ENCODE results near the gene MED12L. TPM values are rescaled to one million over a fixed set of nuclear protein-coding genes. Genes with fewer than 3 reads are reported as not detected.

MED12L gene
- total and polyA plus RNA-seq, 8 donors = 0.08 to 0.88 (median 0.45) TPM

DNA sequence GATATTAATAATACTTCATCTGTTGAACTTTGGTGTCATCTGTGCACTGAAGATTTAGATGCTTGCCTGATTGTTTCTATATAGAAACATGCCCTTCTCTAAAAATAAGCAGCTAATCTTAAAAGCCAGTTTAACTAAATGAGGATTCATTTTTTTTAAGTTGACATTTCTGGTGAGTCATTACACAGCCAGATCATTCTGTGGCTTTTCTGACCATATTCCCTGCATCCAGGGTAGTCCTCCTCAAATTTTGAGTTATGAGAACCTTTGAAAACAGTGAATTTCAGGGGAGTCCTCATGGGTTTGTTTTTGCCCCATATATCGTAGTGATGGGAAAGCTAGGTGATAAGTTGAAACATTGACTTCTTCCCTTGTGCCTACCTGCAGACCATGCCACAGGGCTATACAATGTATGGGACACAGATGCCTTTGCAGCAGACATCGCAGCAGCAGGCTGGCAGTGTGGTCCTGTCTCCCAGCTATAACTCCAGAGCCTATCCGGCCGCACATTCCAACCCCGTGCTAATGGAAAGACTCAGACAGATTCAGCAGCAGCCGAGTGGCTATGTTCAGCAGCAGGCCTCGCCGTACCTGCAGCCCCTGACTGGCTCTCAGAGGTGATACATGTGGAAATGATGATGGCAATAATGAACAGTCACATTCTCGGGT is 325.6 kb downstream of the MED12L start:
- intact Hi-C loops (cut with DNase I) = no loop called here
- H3K4me1 ChIP-seq = no peaks in the 10 kb centered on the region
- DNase-seq (no peak), FAIRE-seq (no peak), ATAC-seq (no peak)
- no peaks in the 10 kb centered on the region for H3K27me3 ChIP-seq
- H3K27ac ChIP-seq = no peak overlapping the region
- no peaks in the 10 kb centered on the region for H3K36me3 ChIP-seq
- no peak overlapping the region for H3K4me3 ChIP-seq
- H3K9me3 ChIP-seq = no peaks in the 10 kb centered on the region
- TF ChIP-seq, protein P1, sequence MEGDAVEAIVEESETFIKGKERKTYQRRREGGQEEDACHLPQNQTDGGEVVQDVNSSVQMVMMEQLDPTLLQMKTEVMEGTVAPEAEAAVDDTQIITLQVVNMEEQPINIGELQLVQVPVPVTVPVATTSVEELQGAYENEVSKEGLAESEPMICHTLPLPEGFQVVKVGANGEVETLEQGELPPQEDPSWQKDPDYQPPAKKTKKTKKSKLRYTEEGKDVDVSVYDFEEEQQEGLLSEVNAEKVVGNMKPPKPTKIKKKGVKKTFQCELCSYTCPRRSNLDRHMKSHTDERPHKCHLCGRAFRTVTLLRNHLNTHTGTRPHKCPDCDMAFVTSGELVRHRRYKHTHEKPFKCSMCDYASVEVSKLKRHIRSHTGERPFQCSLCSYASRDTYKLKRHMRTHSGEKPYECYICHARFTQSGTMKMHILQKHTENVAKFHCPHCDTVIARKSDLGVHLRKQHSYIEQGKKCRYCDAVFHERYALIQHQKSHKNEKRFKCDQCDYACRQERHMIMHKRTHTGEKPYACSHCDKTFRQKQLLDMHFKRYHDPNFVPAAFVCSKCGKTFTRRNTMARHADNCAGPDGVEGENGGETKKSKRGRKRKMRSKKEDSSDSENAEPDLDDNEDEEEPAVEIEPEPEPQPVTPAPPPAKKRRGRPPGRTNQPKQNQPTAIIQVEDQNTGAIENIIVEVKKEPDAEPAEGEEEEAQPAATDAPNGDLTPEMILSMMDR (IDR thresholded peaks at IDR 0.05) = no peak
- 75 to 79% methylated on average over 9 of the region's 9 CpGs for WGBS, 2 donors

DNA sequence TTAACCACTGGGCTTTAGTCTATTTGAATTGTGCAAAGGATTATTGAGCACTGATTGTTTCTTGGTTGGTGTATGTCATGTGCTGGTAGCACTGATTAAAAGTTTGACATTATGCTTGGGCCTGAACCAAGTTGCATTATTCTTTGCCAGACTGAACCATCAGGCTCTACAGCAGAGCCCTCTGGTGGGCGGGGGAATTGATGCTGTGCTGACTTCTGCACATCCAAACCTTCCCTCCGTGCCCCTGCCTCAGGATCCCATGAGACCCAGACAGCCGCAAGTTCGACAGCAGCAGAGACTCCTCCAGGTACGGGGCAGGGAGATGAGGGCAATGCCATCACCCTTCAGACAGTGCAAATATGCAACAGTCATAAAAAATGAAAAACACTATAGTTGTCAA is 327.5 kb downstream of the MED12L start:
- no peaks in the 10 kb centered on the region for H3K9me3 ChIP-seq
- TF ChIP-seq, protein P1 (IDR thresholded peaks at IDR 0.05) = no peak
- 83% methylated on average over 5 of the region's 5 CpGs for WGBS, 2 donors
- ATAC-seq = no peak
- H3K27me3 ChIP-seq = no peaks in the 10 kb centered on the region
- DNase-seq = no peak
- no peak overlapping the region for H3K4me3 ChIP-seq
- intact Hi-C loops (cut with DNase I) = no loop called here
- H3K36me3 ChIP-seq = no peaks in the 10 kb centered on the region
- H3K4me1 ChIP-seq = no peaks in the 10 kb centered on the region
- no peak overlapping the region for H3K27ac ChIP-seq
- no peak for FAIRE-seq

DNA sequence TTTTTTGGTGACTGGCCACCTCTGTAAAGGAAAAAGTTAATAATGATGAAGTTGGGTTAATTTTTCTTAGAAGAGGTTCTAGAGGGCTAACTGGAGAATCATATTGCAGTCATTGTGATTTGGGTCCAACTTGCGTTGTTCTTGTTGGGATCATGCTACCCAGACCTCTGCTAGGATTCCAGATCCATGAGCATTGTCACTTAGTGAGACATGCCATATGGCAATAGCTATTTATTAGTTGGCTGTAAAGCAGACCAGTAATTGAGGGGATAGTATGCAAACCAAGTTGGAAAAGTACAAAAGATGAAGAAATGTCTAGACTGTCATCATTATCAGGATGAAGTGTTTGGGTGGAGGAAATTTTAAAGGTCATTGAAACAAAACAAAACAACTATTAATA is 329.8 kb downstream of the MED12L start:
- no peak for FAIRE-seq
- H3K27me3 ChIP-seq = no peaks in the 10 kb centered on the region
- no peak for DNase-seq
- WGBS, 2 donors = 56 to 80% methylated on average over 1 of the region's 1 CpG
- no peak overlapping the region for H3K4me3 ChIP-seq
- H3K36me3 ChIP-seq = no peaks in the 10 kb centered on the region
- no peaks in the 10 kb centered on the region for H3K9me3 ChIP-seq
- H3K4me1 ChIP-seq = no peaks in the 10 kb centered on the region
- H3K27ac ChIP-seq = no peak overlapping the region
- no peak for ATAC-seq
- TF ChIP-seq, protein P1 (IDR thresholded peaks at IDR 0.05) = no peak
- intact Hi-C loops (cut with DNase I) = no loop called here

DNA sequence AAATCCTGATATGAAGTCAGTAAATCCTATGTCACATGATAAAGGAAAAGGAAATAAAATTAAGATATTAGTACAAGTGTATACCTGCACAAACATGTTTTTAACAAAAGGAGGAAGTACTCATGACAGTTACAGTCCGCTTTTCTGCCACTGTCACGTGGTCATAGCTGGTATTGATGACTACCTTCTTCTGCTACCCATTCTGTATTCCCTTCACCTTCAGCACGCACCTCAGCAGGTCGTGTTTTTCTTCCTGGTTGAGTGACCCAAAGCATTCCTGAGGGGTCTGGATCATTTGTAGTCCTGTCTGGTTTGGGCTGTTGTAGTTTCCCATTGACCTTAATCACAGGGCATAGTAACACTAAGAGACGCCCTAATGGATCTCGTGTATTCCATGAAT is 334.3 kb downstream of the MED12L start:
- Histone ChIP-seq H3K27ac (no peak overlapping the region), H3K4me1 (no peaks in the 10 kb centered on the region), H3K9me3 (no peaks in the 10 kb centered on the region), H3K27me3 (no peaks in the 10 kb centered on the region), H3K36me3 (no peaks in the 10 kb centered on the region), H3K4me3 (no peak overlapping the region)
- DNase-seq (no peak), ATAC-seq (no peak), FAIRE-seq (no peak)
- WGBS, 2 donors = 68% methylated on average over 6 of the region's 6 CpGs
- TF ChIP-seq, protein P1 (IDR thresholded peaks at IDR 0.05) = no peak
- intact Hi-C loops (cut with DNase I) = no loop called here

DNA sequence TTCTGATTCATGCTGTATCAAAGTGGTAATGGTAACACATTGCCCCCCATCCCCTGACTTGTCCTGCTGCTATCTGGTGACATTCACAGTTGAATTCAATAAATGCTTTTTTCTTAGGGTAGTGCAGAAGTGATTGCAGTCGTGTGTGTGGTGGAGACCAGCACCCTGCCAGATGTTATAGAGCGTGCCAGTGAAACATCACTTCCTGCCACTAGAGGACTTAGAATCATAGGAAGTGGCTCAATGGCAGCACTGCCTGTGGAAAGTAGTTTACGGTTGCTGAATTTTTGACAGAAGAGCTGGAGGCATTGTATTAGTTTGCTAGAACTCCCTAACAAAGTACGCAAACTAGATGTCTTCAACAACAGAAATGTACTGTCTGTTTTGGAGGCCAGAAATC is 336.5 kb downstream of the MED12L start:
- H3K4me3 ChIP-seq = no peak overlapping the region
- H3K27ac ChIP-seq = no peak overlapping the region
- TF ChIP-seq, protein P1 (IDR thresholded peaks at IDR 0.05) = no peak
- H3K9me3 ChIP-seq = no peaks in the 10 kb centered on the region
- H3K36me3 ChIP-seq = no peaks in the 10 kb centered on the region
- WGBS, 2 donors = 78 to 89% methylated on average over 4 of the region's 4 CpGs
- H3K4me1 ChIP-seq = no peaks in the 10 kb centered on the region
- ATAC-seq = no peak
- no peak for DNase-seq
- no peaks in the 10 kb centered on the region for H3K27me3 ChIP-seq
- intact Hi-C loops (cut with DNase I) = no loop called here
- no peak for FAIRE-seq
